Activated gamma-delta T cell treated with Interleukin-2 at 50 U/mL for 16 hours (primary cell): Measurements from ENCODE around the gene PLA2G2C.

Experiments
- DNase-seq: peaks from one replicate; pipeline ENCODE4 v3.0.0-alpha.2; 2020

PLA2G2C gene

GRCh38 chr1:20183616-20184271 is 2.6 kb downstream of the PLA2G2C start:
- DNase-seq: no peak

GRCh38 chr1:20183035-20183434 is 3.3 kb downstream of the PLA2G2C start:
- DNase-seq: no peak

GRCh38 chr1:20182415-20182814 is 3.9 kb downstream of the PLA2G2C start:
- no peak for DNase-seq

GRCh38 chr1:20180844-20181207 is 5.5 kb downstream of the PLA2G2C start:
- DNase-seq: no peak

GRCh38 chr1:20180129-20180843 is 6.0 kb downstream of the PLA2G2C start:
- no peak for DNase-seq

GRCh38 chr1:20179371-20180128 is 6.8 kb downstream of the PLA2G2C start:
- DNase-seq: no peak

GRCh38 chr1:20178634-20179370 is 7.5 kb downstream of the PLA2G2C start:
- DNase-seq: no peak

- no peak for DNase-seq
Measured at GRCh38 chr1:20174937-20175666, 11.2 kb downstream of the PLA2G2C start.

- no peak for DNase-seq
Measured at GRCh38 chr1:20172033-20172590, 14.2 kb downstream of the PLA2G2C start.

GRCh38 chr1:20169932-20170331 is 16.4 kb downstream of the PLA2G2C start:
- DNase-seq: no peak

- DNase-seq: no peak
Measured at GRCh38 chr1:20168564-20169491, 17.5 kb downstream of the PLA2G2C start.

- no peak for DNase-seq
Measured at GRCh38 chr1:20167126-20167525, 19.2 kb downstream of the PLA2G2C start.

GRCh38 chr1:20166051-20166450 is 20.3 kb downstream of the PLA2G2C start:
- DNase-seq: no peak

- no peak for DNase-seq
Measured at GRCh38 chr1:20165522-20165951, 20.8 kb downstream of the PLA2G2C start.

- no peak for DNase-seq
Measured at GRCh38 chr1:20164694-20165202, 21.6 kb downstream of the PLA2G2C start.

- DNase-seq: no peak
Measured at GRCh38 chr1:20160034-20160433, 26.3 kb downstream of the PLA2G2C start.

- DNase-seq: no peak
Measured at GRCh38 chr1:20158358-20159070, 27.8 kb downstream of the PLA2G2C start.

- no peak for DNase-seq
Measured at GRCh38 chr1:20154301-20154831, 32.0 kb downstream of the PLA2G2C start.

GRCh38 chr1:20153000-20153418 is 33.3 kb downstream of the PLA2G2C start:
- DNase-seq: no peak

- DNase-seq: no peak
Measured at GRCh38 chr1:20152599-20152930, 33.8 kb downstream of the PLA2G2C start.
